Embryonic facial prominence (tissue), 1 donor: ENCODE results near the gene PTPN14.

Source experiments
- DNase-seq: peaks from one replicate; pipeline ENCODE4 v3.0.0-alpha.2; 2016; ENCODE audit errors: extremely low spot score

The PTPN14 gene

DNA sequence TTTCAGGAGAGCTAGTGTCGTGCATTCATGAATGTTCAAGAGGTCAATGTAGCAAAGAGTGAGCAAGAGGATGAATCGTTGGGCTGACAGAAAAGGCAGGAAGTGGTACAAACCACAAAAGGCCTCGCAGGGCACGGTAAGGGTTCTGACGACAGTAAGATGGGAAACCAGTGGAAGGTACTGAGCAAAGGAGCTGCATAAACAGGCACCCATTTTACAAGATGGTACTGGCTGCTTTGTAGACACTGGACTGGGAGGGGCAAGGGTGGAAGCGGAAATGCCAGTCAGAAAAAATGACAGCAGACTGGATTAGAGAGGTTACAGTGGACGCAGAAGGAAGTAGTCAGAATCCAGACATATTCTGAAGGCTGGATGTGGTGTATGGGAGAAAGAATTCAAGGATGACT lies 123.5 kb downstream of the PTPN14 start:
- no peak for DNase-seq

DNA sequence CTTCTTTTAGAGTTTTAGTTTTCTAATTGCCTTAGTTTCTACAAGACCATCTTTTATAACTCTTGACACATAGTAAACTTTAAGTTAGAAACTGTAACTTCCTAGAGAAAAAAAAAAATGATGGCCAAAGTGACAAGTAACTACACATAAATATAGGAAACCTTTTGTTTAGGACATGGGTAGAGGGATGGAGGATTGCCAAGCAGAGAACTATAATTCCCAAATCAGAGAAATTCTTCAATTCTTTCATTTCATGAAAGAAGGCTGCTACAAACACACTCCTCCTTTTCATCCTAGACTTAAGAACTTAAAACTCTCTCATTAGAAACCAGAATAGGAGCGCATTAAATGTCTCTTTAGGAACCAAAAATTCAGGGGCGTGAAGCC lies 125.0 kb downstream of the PTPN14 start:
- no peak for DNase-seq

GRCh38 chr1:214425716-214426425 lies 125.5 kb downstream of the PTPN14 start:
- no peak for DNase-seq

- no peak for DNase-seq
These were observed 126.3 kb downstream of the PTPN14 start for GRCh38 chr1:214425101-214425500.

GRCh38 chr1:214423045-214423444 lies 128.4 kb downstream of the PTPN14 start:
- no peak for DNase-seq

- DNase-seq: no peak
These were observed 129.2 kb downstream of the PTPN14 start for GRCh38 chr1:214422137-214422671.

DNA sequence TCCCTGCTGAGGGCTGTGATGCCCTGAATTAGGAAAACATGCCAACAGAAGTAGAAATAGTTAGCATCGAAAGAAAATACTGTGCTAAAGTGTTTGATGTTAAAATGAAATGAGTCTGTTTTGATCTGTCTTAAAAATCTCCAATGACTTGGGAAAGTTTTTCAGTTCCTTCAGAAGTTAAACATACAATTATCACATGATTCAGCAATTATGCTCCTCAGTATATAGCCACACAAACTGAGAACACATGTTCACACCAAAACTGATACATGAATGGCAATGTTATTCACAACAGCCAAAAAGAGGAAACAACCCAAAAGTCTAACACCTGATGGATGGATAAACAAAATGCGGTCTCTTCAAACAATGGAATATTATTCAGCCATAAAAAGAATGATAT lies 130.6 kb downstream of the PTPN14 start:
- no peak for DNase-seq

- no peak for DNase-seq
These were observed 131.1 kb downstream of the PTPN14 start for GRCh38 chr1:214420341-214420740.

DNA sequence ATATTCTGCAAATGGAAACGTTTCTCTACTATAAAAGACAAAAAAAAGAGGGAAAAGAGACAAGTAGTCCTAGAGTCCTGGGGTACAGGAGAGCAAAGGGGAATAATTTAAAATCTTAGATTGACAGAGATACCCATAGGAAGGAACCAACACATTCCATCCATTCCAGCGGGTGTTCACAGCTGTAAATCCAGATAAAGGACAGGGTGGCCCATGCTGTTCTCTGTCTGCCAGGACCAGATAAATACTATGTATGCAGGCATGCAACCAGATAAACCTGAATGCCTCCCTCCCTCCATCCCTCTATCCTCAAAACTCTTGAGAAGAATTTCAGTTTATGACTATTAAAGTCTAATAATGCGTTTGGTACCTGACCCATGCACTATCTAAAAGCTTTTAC lies 131.8 kb downstream of the PTPN14 start:
- DNase-seq: no peak

GRCh38 chr1:214418391-214418790 lies 133.0 kb downstream of the PTPN14 start:
- DNase-seq: no peak

- DNase-seq: no peak
These were observed 133.7 kb downstream of the PTPN14 start for GRCh38 chr1:214417545-214418210.

GRCh38 chr1:214416858-214417257 lies 134.5 kb downstream of the PTPN14 start:
- no peak for DNase-seq

DNA sequence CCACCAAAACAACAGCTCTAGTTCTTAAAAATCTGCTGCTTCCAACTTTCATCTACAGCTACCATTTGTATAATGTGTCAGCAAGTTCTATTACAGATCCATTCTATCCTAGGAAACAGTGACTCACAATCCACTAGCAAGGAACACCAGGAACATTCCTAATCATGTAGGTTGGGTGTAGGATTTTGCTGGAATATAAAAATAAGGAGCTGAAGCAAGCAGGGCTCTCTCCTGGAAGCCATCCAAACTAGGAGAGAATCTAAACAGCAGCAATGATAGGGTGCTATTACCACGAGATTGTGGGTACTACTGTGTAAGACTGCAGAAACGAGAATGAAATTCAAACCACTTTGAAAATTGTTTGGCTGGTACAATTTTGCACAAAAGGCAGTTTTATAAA lies 135.0 kb downstream of the PTPN14 start:
- no peak for DNase-seq

DNA sequence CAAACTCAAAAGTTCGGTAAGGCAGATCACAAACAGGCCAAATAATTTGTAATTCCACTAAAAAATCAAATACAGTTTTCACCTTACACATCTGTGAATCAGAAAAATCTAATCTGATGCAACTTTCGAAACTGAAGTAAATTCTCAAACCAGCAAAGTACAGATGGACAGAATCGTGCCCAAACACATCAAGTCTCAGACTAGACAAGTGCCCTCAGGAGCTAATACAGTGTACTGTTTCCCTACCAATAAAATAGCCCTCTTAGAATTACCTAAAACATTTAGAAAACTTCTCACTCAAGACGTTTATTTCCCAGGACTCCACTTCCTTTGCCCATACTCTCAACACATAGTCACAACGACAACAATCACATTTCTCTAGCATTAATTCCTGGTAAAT lies 136.3 kb downstream of the PTPN14 start:
- no peak for DNase-seq

DNA sequence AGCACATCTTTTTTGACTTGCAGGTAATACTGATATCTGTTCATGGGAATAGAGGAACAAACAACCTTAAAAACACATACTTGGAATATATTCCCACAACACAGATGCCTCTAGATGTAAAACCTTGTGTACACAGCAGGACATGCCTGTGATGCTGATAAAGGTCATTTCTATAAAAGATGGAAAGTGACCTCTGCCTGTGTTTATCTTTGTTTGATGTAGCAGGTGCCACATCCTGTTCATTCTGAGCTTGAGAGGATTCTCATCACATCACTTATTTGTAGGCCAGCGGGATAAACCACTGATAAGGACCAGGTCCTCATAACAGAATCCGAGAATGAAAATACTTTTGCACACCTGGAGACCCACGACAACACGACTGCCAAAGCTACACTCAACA lies 136.7 kb downstream of the PTPN14 start:
- no peak for DNase-seq

DNA sequence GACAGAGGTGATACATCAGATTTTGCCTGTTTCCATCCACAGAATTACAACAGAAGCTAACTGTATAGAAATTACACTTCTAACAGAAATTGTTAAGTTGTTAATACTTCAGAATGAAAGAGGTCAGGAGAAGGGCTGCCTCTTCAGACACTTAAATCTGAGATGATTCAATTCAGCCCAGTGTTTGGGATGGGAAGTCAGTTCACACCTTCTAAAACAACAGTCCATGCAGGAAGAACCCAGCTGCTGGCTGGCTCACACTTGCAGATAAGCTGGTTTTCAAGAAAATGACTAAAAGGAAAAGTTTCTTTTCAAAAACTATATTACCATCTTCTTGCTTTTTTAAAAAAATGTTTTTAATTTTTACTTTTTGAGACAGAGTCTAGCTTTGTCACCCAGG lies 138.1 kb downstream of the PTPN14 start:
- DNase-seq: no peak

DNA sequence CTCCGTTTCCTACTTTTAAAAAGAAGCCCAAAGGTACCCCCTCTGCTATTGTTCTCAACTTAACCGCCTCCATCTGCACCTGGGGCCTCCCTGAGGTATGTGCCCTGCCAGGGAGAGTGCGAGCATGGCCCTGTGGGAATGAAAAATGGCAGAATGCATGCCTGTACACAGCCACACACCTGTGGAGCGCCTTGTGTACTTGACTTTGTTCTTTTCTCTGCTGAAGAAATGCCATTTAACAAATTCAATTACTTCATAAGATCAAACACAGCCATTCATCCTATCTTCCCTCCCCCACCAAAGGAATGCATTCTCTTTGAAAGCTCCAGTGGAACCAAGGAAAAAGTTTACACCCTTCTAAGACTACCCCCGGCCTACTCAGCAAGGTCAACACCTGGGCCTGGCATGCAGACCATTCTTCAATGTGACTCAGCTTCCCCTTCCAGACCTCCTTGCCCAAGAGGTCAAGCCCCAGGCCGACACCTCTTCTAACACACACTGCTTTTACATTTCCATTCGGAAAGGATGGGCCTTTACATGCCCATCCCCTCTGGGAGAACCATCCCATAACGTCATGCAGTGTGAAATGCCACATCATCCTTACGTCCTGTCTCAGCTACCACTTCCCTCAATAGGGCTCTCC lies 146.7 kb downstream of the PTPN14 start:
- no peak for DNase-seq

- no peak for DNase-seq
These were observed 147.2 kb downstream of the PTPN14 start for GRCh38 chr1:214404154-214404553.

DNA sequence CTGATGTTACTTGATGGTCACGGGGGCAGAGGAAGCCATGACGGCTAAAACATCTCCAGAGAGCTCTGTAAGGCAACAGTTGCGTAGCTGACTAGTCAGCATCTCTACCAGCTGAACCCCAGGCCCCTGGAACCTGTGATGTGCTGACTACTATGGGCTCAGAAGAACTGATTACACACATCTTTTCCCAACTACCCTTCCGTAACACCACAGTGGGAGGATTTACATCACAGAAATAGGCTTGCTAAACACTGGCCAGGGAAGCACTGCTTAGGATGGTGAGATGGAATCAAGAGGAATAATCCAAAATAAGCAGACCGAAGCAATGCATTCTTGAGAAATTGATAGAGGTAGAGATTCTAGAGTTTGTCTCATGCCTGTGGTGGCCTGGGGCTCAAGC lies 148.0 kb downstream of the PTPN14 start:
- no peak for DNase-seq

- no peak for DNase-seq
These were observed 148.8 kb downstream of the PTPN14 start for GRCh38 chr1:214402613-214403083.

- DNase-seq: no peak
These were observed 149.7 kb downstream of the PTPN14 start for GRCh38 chr1:214401666-214402065.

GRCh38 chr1:214400131-214400530 lies 151.3 kb downstream of the PTPN14 start:
- DNase-seq: no peak

GRCh38 chr1:214398490-214398889 lies 152.9 kb downstream of the PTPN14 start:
- DNase-seq: no peak
